ENCODE measurements around the gene RBM38. TPM values are rescaled to one million over a fixed set of nuclear protein-coding genes. Genes with fewer than 3 reads are reported as not detected.

RBM38 gene
- polyA plus RNA-seq, 1 donor = 22.8 TPM

- DNase-seq = no peak
Observed at GRCh38 chr20:57372581-57373350, 18.4 kb upstream of the RBM38 start.

- no peak for DNase-seq
Observed at GRCh38 chr20:57374343-57374930, 16.8 kb upstream of the RBM38 start.

- no peak for DNase-seq
Observed at GRCh38 chr20:57374931-57375651, 16.1 kb upstream of the RBM38 start.

- no peak for DNase-seq
Observed at GRCh38 chr20:57375652-57376230, 15.5 kb upstream of the RBM38 start.

GRCh38 chr20:57377350-57377749 lies 13.8 kb upstream of the RBM38 start:
- no peak for DNase-seq

- DNase-seq = no peak
Observed at GRCh38 chr20:57378107-57378506, 13.1 kb upstream of the RBM38 start.

GRCh38 chr20:57378646-57379262 lies 12.4 kb upstream of the RBM38 start:
- no peak for DNase-seq

GRCh38 chr20:57379263-57379647 lies 11.9 kb upstream of the RBM38 start:
- no peak for DNase-seq

- DNase-seq = no peak
Observed at GRCh38 chr20:57380081-57380750, 11.0 kb upstream of the RBM38 start.

GRCh38 chr20:57381596-57382503 lies 9.3 kb upstream of the RBM38 start:
- DNase-seq = no peak

GRCh38 chr20:57382516-57382915 lies 8.7 kb upstream of the RBM38 start:
- no peak for DNase-seq

GRCh38 chr20:57383447-57384347 lies 7.5 kb upstream of the RBM38 start:
- DNase-seq = no peak

- no peak for DNase-seq
Observed at GRCh38 chr20:57384486-57384885, 6.7 kb upstream of the RBM38 start.

- no peak for DNase-seq
Observed at GRCh38 chr20:57384953-57385761, 6.0 kb upstream of the RBM38 start.

GRCh38 chr20:57385940-57386339 lies 5.3 kb upstream of the RBM38 start:
- DNase-seq = no peak

GRCh38 chr20:57386762-57387161 lies 4.4 kb upstream of the RBM38 start:
- no peak for DNase-seq

GRCh38 chr20:57387463-57387862 lies 3.7 kb upstream of the RBM38 start:
- DNase-seq = no peak

GRCh38 chr20:57387945-57388371 lies 3.2 kb upstream of the RBM38 start:
- DNase-seq = no peak

Measured in left kidney (tissue), 2 donors.